Thoracic aorta (tissue), 2 donors: ENCODE data around the gene LCE2D. TPM values are rescaled to one million over a fixed set of nuclear protein-coding genes. Genes with fewer than 3 reads are reported as not detected.

ENCODE experiments used
- ATAC-seq: fragments of 150-250 bp; one replicate; pipeline ENCODE4 v1.8.0; 2017; ENCODE audit warnings: low read depth; ENCODE audit not compliant: insufficient number of reproducible peaks, low FRiP score
- DNase-seq: peaks from one replicate; pipeline ENCODE4 v3.0.0-alpha.2; 2020; ENCODE audit warnings: low spot score
- H3K27ac ChIP-seq, 2 donors: fragments of 200-600 bp; sonication (generic); 1 replicate in 1 of 2; 2 replicates in 1 of 2; pipeline ENCODE4 v1.5.1; 2016; ENCODE audit warnings: mild to moderate bottlenecking in 2 of 2, moderate library complexity in 2 of 2
- H3K27me3 ChIP-seq: fragments of 200-600 bp; sonication (generic); replicated peaks from 2 replicates; pipeline ENCODE4 v1.6.0; 2016; ENCODE audit warnings: mild to moderate bottlenecking; ENCODE audit not compliant: insufficient read depth
- H3K36me3 ChIP-seq: fragments of 200-600 bp; sonication (generic); one replicate; pipeline ENCODE4 v1.5.1; 2016
- H3K4me1 ChIP-seq, 2 donors: fragments of 200-600 bp; sonication (generic); 1 replicate in 1 of 2; 2 replicates in 1 of 2; pipeline versions ENCODE4 v1.5.1 to v1.6.0; 2016; ENCODE audit warnings: low read depth in 2 of 2, mild to moderate bottlenecking in 1 of 2; ENCODE audit not compliant: control insufficient read depth in 1 of 2
- H3K4me3 ChIP-seq: fragments of 200-600 bp; sonication (generic); 2 replicates; pipeline ENCODE4 v1.5.1; 2016; ENCODE audit warnings: mild to moderate bottlenecking
- H3K9me3 ChIP-seq: fragments of 200-600 bp; sonication (generic); 2 replicates; pipeline ENCODE4 v1.5.1; 2016
- CTCF ChIP-seq: fragments of 200-600 bp; sonication (generic); IDR thresholded peaks from one replicate; pipeline ENCODE4 v1.5.1; 2019; ENCODE audit warnings: antibody characterized with exemption
- total RNA-seq, 2 donors: library from RNA; depleted of rRNA; stranded (reverse); fragments of >200 nt; gene quantifications; one replicate each; pipeline versions ENCODE4 v1.1.0 to v1.2.3, GENCODE V29; 2016

LCE2D gene
- total RNA-seq, 2 donors from 2014 or later, result not detected

- Histone ChIP-seq H3K9me3 (no peaks in the 10 kb centered on the region), H3K27me3 (no peaks in the 10 kb centered on the region), H3K4me1 (no peaks in the 10 kb centered on the region), H3K27ac (no peak overlapping the region), H3K4me3 (no peak overlapping the region), H3K36me3 (no peaks in the 10 kb centered on the region)
- no peak for TF ChIP-seq CTCF
- ATAC-seq (no peak), DNase-seq (no peak)
These were observed 36.4 kb upstream of the LCE2D start for GRCh38 chr1:152626744-152627143.

- no peaks in the 10 kb centered on the region for H3K9me3 ChIP-seq
These were observed 32.6 kb upstream of the LCE2D start for GRCh38 chr1:152630596-152630995.

GRCh38 chr1:152640351-152640750, 22.8 kb upstream of the LCE2D start:
- H3K27ac ChIP-seq, result no peak overlapping the region
- no peak for TF ChIP-seq CTCF
- no peak for DNase-seq
- no peaks in the 10 kb centered on the region for H3K9me3 ChIP-seq
- H3K4me1 ChIP-seq, result no peaks in the 10 kb centered on the region
- H3K36me3 ChIP-seq, result no peaks in the 10 kb centered on the region
- ATAC-seq, result no peak
- H3K27me3 ChIP-seq, result no peaks in the 10 kb centered on the region
- H3K4me3 ChIP-seq, result no peak overlapping the region

More at GRCh38 chr1:152630596-152630995, 32.6 kb upstream of the LCE2D start:
- H3K27me3 ChIP-seq, result no peaks in the 10 kb centered on the region
- ATAC-seq, result no peak
- H3K4me1 ChIP-seq, result no peaks in the 10 kb centered on the region
- no peak for TF ChIP-seq CTCF
- no peak overlapping the region for H3K4me3 ChIP-seq
- no peaks in the 10 kb centered on the region for H3K36me3 ChIP-seq
- DNase-seq, result no peak
- no peak overlapping the region for H3K27ac ChIP-seq

- Histone ChIP-seq H3K27me3 (no peaks in the 10 kb centered on the region), H3K4me1 (no peaks in the 10 kb centered on the region), H3K27ac (no peak overlapping the region), H3K36me3 (no peaks in the 10 kb centered on the region), H3K4me3 (no peak overlapping the region), H3K9me3 (no peaks in the 10 kb centered on the region)
- DNase-seq (no peak), ATAC-seq (no peak)
- no peak for TF ChIP-seq CTCF
These were observed 19.2 kb upstream of the LCE2D start for GRCh38 chr1:152643945-152644344.

- H3K4me3 ChIP-seq, result no peak overlapping the region
- no peak overlapping the region for H3K27ac ChIP-seq
- no peak for TF ChIP-seq CTCF
- no peaks in the 10 kb centered on the region for H3K36me3 ChIP-seq
- no peaks in the 10 kb centered on the region for H3K27me3 ChIP-seq
- H3K4me1 ChIP-seq, result no peaks in the 10 kb centered on the region
- DNase-seq, result no peak
- no peaks in the 10 kb centered on the region for H3K9me3 ChIP-seq
- no peak for ATAC-seq
These were observed 18.0 kb upstream of the LCE2D start for GRCh38 chr1:152645146-152645545.
